Liver (tissue), 9 donors: ENCODE measurements around the gene VOPP1. TPM values are rescaled to one million over a fixed set of nuclear protein-coding genes. Genes with fewer than 3 reads are reported as not detected.

Experiments used
- DNase-seq: peaks from one replicate; pipeline ENCODE4 v3.0.0-alpha.2; 2017; ENCODE audit warnings: low spot score
- H3K27ac ChIP-seq, 2 donors: one replicate each; pipeline ENCODE4 v1.7.0; 2013; ENCODE audit warnings: inconsistent platforms in 2 of 2, low read length in 2 of 2, control low read depth in 1 of 2, low read depth in 1 of 2, mild to moderate bottlenecking in 1 of 2
- H3K27me3 ChIP-seq, 4 donors: one replicate each; pipeline versions ENCODE4 v1.6.1 to v1.7.0; 2013; ENCODE audit warnings: low read length in 3 of 4, inconsistent platforms in 1 of 4, mild to moderate bottlenecking in 1 of 4, moderate library complexity in 1 of 4; ENCODE audit not compliant: control insufficient read depth in 4 of 4, insufficient read depth in 4 of 4
- H3K36me3 ChIP-seq, 4 donors: one replicate each; pipeline versions ENCODE4 v1.6.1 to v1.7.0; 2013; ENCODE audit warnings: low read length in 3 of 4, mild to moderate bottlenecking in 3 of 4, low read depth in 1 of 4, moderate library complexity in 1 of 4; ENCODE audit not compliant: control insufficient read depth in 4 of 4, insufficient read depth in 3 of 4
- H3K4me1 ChIP-seq, 4 donors: one replicate each; pipeline versions ENCODE4 v1.6.1 to v1.7.0; 2013; ENCODE audit warnings: low read length in 3 of 4, mild to moderate bottlenecking in 3 of 4, moderate library complexity in 1 of 4; ENCODE audit not compliant: control insufficient read depth in 4 of 4, insufficient read depth in 4 of 4
- H3K4me3 ChIP-seq, 3 donors: one replicate each; pipeline versions ENCODE4 v1.6.1 to v1.7.0; 2013; ENCODE audit warnings: low read length in 3 of 3, control low read depth in 1 of 3, low read depth in 1 of 3, mild to moderate bottlenecking in 1 of 3
- H3K9ac ChIP-seq, 2 donors: one replicate each; pipeline ENCODE4 v1.7.0; 2013; ENCODE audit warnings: low read length in 2 of 2, mild to moderate bottlenecking in 2 of 2, moderate library complexity in 2 of 2, control low read depth in 1 of 2, low read depth in 1 of 2
- H3K9me3 ChIP-seq, 4 donors: one replicate each; pipeline versions ENCODE4 v1.6.1 to v1.7.0; 2013; ENCODE audit warnings: low read length in 3 of 4; ENCODE audit not compliant: control insufficient read depth in 4 of 4
- ATF3 ChIP-seq: IDR thresholded peaks from 2 replicates; pipeline ENCODE4 v1.6.1; 2016; ENCODE audit warnings: antibody characterized with exemption
- CTCF ChIP-seq: fragments of 150-350 bp; IDR thresholded peaks from 2 replicates; pipeline ENCODE4 v1.5.1; 2017; ENCODE audit warnings: improper control_type of control experiment, low read depth, low read length; ENCODE audit not compliant: missing input control
- EGR1 ChIP-seq, 2 donors: IDR thresholded peaks; 2 replicates each; pipeline ENCODE4 v1.6.1; 2016 to 2018; ENCODE audit warnings: antibody characterized with exemption in 2 of 2, low read depth in 2 of 2
- FOXA1 ChIP-seq: IDR thresholded peaks from 2 replicates; pipeline ENCODE4 v1.6.1; 2016; ENCODE audit warnings: antibody characterized with exemption
- FOXA2 ChIP-seq: IDR thresholded peaks from 2 replicates; pipeline ENCODE4 v1.6.1; 2016; ENCODE audit warnings: antibody characterized with exemption
- GABPA ChIP-seq, 2 donors: IDR thresholded peaks in 1 of 2; conservative IDR thresholded peaks in 1 of 2; 2 replicates each; pipeline ENCODE4 v1.6.1; 2016; ENCODE audit warnings: antibody characterized with exemption in 2 of 2, mild to moderate bottlenecking in 1 of 2, moderate library complexity in 1 of 2
- HNF4A ChIP-seq, 2 donors: conservative IDR thresholded peaks; 2 replicates each; pipeline ENCODE4 v1.6.1; 2016; ENCODE audit warnings: antibody characterized with exemption in 2 of 2, mild to moderate bottlenecking in 2 of 2
- HNF4G ChIP-seq: IDR thresholded peaks from 2 replicates; pipeline ENCODE4 v1.6.1; 2016; ENCODE audit warnings: antibody characterized with exemption
- JUND ChIP-seq, 2 donors: IDR thresholded peaks; 2 replicates each; pipeline ENCODE4 v1.6.1; 2016; ENCODE audit warnings: antibody characterized with exemption in 2 of 2
- MAX ChIP-seq: IDR thresholded peaks from 2 replicates; pipeline ENCODE4 v1.6.1; 2016; ENCODE audit warnings: antibody characterized with exemption
- NR2F2 ChIP-seq: IDR thresholded peaks from 2 replicates; pipeline ENCODE4 v1.6.1; 2016; ENCODE audit warnings: antibody characterized with exemption
- RAD21 ChIP-seq, 2 donors: IDR thresholded peaks; 2 replicates each; pipeline ENCODE4 v1.6.1; 2016; ENCODE audit warnings: antibody characterized with exemption in 2 of 2, mild to moderate bottlenecking in 2 of 2
- REST ChIP-seq: IDR thresholded peaks from 2 replicates; pipeline ENCODE4 v1.6.1; 2016; ENCODE audit warnings: antibody characterized with exemption, mild to moderate bottlenecking
- RXRA ChIP-seq, 2 donors: IDR thresholded peaks; 2 replicates each; pipeline ENCODE4 v1.6.1; 2017 to 2018; ENCODE audit warnings: antibody characterized with exemption in 2 of 2, mild to moderate bottlenecking in 1 of 2
- SP1 ChIP-seq: IDR thresholded peaks from 2 replicates; pipeline ENCODE4 v1.6.1; 2018; ENCODE audit warnings: antibody characterized with exemption, mild to moderate bottlenecking
- TAF1 ChIP-seq: conservative IDR thresholded peaks from 2 replicates; pipeline ENCODE4 v1.6.1; 2016; ENCODE audit warnings: antibody characterized with exemption, mild to moderate bottlenecking
- YY1 ChIP-seq: IDR thresholded peaks from 2 replicates; pipeline ENCODE4 v1.6.1; 2016; ENCODE audit warnings: antibody characterized with exemption, mild to moderate bottlenecking
- ZBTB33 ChIP-seq: IDR thresholded peaks from 2 replicates; pipeline ENCODE4 v1.6.1; 2016; ENCODE audit warnings: antibody characterized with exemption
- WGBS: extraction: QIAGEN DNeasy Blood & Tissue Kit; methylation state at CpG from one replicate; pipeline ENCODE4 v1.1.7; 2013; 5-methylcytosine and 5-hydroxymethylcytosine counted together
- polyA plus RNA-seq, 2 donors: library from polyadenylated mRNA; stranded (reverse) in 1 of 2; unstranded in 1 of 2; fragments of 200-250 nt in 1 of 2; fragments of >200 nt in 1 of 2; fragmentation: Nextera tagmentation in 1 of 2; extraction: Ambion mirVana in 1 of 2; gene quantifications; one replicate each; pipeline versions ENCODE4 v1.2.1 to v1.2.3, GENCODE V29; 2013 to 2015
- total RNA-seq, 2 donors: library from RNA; depleted of rRNA; stranded (reverse); fragments of >200 nt; gene quantifications; one replicate each; pipeline ENCODE4 v1.2.3, GENCODE V29; 2014
- donor health status: healthy.
- donor health status: healthy.
- donor health status: healthy.
- donor health status: healthy.
- donor health status: healthy.

VOPP1 gene
- total and polyA plus RNA-seq, 4 donors, result 11.5 to 23.8 (median 21.7) TPM

- H3K9ac ChIP-seq, result no peak overlapping the region
- H3K27me3 ChIP-seq, result no peaks in the 10 kb centered on the region
- 89% methylated on average over 4 of the region's 4 CpGs for WGBS
- H3K4me3 ChIP-seq, result no peak overlapping the region
- no peaks in the 10 kb centered on the region for H3K9me3 ChIP-seq
- H3K27ac ChIP-seq, result no peak overlapping the region
- no peaks in the 10 kb centered on the region for H3K36me3 ChIP-seq
- no peaks in the 10 kb centered on the region for H3K4me1 ChIP-seq
- DNase-seq, result no peak
- TF ChIP-seq ATF3, result no peak
These were observed 23.2 kb upstream of the VOPP1 start for GRCh38 chr7:55595511-55595910.

GRCh38 chr7:55594870-55595269, 22.6 kb upstream of the VOPP1 start:
- Histone ChIP-seq H3K4me1 (no peaks in the 10 kb centered on the region), H3K36me3 (no peaks in the 10 kb centered on the region), H3K27ac (no peak overlapping the region), H3K27me3 (no peaks in the 10 kb centered on the region), H3K4me3 (no peak overlapping the region), H3K9me3 (no peaks in the 10 kb centered on the region), H3K9ac (no peak overlapping the region)
- TF ChIP-seq ATF3 (no peak), HNF4A (conservative IDR thresholded peaks at IDR 0.05) (no peak), TAF1 (no peak), NR2F2 (no peak), RAD21 (IDR thresholded peaks at IDR 0.05) (no peak), RXRA (IDR thresholded peaks at IDR 0.05) (no peak), REST (no peak), ZBTB33 (no peak), CTCF (no peak), MAX (no peak), GABPA (IDR thresholded peaks at IDR 0.05 in 1 of 2, conservative IDR thresholded peaks at IDR 0.05 in 1 of 2) (no peak), SP1 (no peak), YY1 (no peak), FOXA2 (no peak), EGR1 (IDR thresholded peaks at IDR 0.05; ENCODE audit: low read depth in 2 of 2) (no peak), FOXA1 (no peak), HNF4G (no peak), JUND (IDR thresholded peaks at IDR 0.05) (no peak)
- DNase-seq, result no peak
